CD4-positive, alpha-beta T cell treated with Interleukin-12 subunit alpha and Interleukin-12 subunit beta, for 1 hour (primary cell): Measurements from ENCODE around the gene ICA1L.

Experiments used
- DNase-seq: peaks from one replicate; pipeline ENCODE4 v3.0.0-alpha.2; 2020

Gene ICA1L

DNA sequence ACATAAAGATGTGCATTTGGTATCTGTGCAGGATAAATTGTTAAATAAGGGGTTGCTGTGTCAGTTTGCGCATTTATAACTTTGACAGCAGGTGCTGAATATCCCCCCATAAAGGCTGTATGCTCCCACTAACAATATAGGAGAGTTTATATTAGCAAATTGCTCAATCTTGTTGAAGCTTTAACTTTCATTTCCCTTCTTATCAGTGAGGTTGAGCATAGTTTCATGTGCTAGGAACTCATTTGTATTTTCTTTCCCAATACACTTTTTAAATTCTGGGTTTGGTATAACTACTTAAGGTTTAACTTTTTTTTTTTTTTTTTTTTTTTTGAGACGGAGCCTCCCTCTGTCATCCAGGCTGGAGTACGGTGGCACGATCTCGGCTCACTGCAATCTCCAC lies 147.8 kb downstream of the ICA1L start:
- DNase-seq: no peak
